DMS153 treated with DMSO at 0.1 percent for 48 hours (cell line): ENCODE results near the gene PCDHB5.
"Not testable (repeated sequence)": the region's sequence is repeated elsewhere in the genome, so short reads cannot be mapped to it uniquely, and the experiment has no call there.

Experiments used
- DNase-seq: peaks from one replicate; lab custom pipeline; 2025; ENCODE audit not compliant: unreplicated experiment; lab: John Stamatoyannopoulos, UW

The PCDHB5 gene

DNA sequence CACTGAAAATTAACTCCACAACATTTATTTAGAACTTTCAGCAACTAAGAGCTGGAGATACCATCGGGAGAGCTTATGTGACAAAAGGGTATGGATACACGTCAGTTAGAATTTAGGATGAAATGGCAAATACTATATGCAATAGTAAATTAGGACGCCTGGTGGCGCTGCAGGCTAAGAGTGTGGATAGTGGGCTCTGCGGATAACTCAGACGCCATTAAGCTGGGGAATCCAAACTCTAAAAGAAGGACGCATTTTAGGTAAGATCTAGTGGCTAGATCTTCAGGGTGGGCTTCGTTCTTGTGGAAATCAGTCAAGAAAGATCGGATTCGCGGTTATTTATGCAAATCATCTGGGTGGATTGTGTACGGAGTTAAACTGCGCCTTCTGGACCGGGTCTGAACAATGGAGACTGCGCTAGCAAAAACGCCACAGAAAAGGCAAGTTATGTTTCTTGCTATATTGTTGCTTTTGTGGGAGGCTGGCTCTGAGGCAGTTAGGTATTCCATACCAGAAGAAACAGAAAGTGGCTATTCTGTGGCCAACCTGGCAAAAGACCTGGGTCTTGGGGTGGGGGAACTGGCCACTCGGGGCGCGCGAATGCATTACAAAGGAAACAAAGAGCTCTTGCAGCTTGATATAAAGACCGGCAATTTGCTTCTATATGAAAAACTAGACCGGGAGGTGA lies at the start of gene PCDHB5:
Gene PCDHB5 (plus strand): TSS at position 177 of the 688 bp plus-strand sequence. CDS start 229 bp downstream, at position 406.
- no peak for DNase-seq

- no peak for DNase-seq
Observed at GRCh38 chr5:141094481-141095262, 40.3 kb upstream of the PCDHB5 start, which contains the start of gene PCDHB2. Gene PCDHB2, plus strand, starts transcription at chr5:141094615. Its CDS starts 176 bp downstream, at chr5:141094791.

- DNase-seq: no peak
Observed at GRCh38 chr5:141095263-141095641, 39.8 kb upstream of the PCDHB5 start.

DNA sequence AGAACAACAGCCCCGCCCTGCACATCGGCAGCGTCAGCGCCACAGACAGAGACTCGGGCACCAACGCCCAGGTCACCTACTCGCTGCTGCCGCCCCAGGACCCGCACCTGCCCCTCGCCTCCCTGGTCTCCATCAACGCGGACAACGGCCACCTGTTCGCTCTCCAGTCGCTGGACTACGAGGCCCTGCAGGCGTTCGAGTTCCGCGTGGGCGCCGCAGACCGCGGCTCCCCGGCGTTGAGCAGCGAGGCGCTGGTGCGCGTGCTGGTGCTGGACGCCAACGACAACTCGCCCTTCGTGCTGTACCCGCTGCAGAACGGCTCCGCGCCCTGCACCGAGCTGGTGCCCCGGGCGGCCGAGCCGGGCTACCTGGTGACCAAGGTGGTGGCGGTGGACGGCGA lies 38.8 kb upstream of the PCDHB5 start:
- not testable (repeated sequence) for DNase-seq

DNA sequence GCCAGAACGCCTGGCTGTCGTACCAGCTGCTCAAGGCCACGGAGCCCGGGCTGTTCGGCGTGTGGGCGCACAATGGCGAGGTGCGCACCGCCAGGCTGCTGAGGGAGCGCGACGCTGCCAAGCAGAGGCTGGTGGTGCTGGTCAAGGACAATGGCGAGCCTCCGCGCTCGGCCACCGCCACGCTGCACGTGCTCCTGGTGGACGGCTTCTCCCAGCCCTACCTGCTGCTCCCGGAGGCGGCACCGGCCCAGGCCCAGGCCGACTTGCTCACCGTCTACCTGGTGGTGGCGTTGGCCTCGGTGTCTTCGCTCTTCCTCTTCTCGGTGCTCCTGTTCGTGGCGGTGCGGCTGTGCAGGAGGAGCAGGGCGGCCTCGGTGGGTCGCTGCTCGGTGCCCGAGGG lies 38.4 kb upstream of the PCDHB5 start:
- DNase-seq: not testable (repeated sequence)

DNA sequence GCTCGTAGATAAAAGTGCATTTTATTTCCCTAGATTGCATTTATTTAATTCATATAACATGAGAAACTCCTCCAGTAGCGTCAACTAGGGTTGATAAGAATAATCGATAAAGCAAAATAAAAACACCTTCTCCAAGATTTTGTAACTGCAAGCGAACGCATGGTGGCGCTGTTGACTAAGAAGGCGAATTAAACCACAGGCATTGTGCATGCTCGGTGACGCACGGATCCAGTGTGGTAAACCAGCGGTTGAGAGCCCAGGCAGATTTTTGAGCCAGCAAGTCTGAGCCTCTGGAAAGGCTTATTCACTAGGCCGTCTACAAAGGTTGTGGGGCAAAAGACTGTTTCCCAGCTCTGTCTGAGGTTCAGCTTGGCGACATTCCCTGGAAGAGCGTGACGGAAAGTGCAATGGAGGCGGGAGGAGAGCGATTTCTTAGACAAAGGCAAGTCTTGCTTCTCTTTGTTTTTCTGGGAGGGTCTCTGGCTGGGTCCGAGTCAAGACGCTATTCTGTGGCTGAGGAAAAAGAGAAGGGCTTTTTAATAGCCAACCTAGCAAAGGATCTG lies 34.7 kb upstream of the PCDHB5 start, which contains the start of gene PCDHB3:
Gene PCDHB3 (plus strand): TSS at position 231 of the 563 bp plus-strand sequence. CDS start 177 bp downstream, at position 408.
- DNase-seq: peak; percentile 45

DNA sequence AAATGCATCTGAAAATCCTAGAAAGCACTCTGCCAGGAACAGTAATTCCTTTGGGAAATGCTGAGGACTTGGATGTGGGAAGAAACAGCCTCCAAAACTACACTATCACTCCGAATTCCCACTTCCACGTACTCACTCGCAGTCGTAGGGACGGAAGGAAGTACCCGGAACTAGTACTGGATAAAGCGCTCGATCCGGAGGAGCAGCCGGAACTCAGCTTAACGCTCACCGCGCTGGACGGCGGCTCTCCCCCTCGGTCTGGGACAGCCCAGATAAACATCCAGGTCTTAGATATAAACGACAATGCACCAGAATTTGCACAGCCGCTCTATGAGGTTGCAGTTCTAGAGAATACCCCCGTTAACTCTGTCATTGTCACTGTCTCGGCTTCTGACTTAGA lies 33.9 kb upstream of the PCDHB5 start:
- no peak for DNase-seq

GRCh38 chr5:141102070-141102469 lies 32.9 kb upstream of the PCDHB5 start:
- DNase-seq: not testable (repeated sequence)

GRCh38 chr5:141102471-141102870 lies 32.5 kb upstream of the PCDHB5 start:
- DNase-seq: not testable (repeated sequence)

- DNase-seq: no peak
Observed at GRCh38 chr5:141105350-141105749, 29.7 kb upstream of the PCDHB5 start.

GRCh38 chr5:141119250-141119649 lies 15.8 kb upstream of the PCDHB5 start:
- DNase-seq: no peak

DNA sequence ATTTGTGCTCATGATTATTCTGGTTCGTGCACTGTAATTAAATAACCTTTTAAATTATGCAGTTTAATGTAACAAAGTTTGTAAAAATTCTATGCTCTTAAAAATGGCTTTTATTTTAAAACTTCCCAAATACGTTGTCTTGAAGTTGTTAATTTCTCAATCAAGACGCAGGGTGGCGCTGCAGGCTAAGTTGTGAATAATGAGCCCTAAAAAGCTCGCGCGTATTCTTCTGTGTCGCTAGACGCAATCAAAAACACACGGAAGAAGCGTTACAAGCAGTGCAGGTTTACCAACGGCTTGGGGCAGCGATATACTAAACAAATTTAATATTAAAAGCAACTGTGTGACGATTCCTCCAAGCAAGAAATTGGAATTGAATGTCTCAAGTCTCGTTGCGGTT lies 13.4 kb upstream of the PCDHB5 start, which contains the start of gene PCDHB4:
Gene PCDHB4 (plus strand): TSS at position 256 of the 400 bp plus-strand sequence. CDS start 181 bp downstream, outside the sequence.
- DNase-seq: no peak

GRCh38 chr5:141121985-141122384 lies 13.0 kb upstream of the PCDHB5 start:
- no peak for DNase-seq

GRCh38 chr5:141123396-141124135 lies 11.4 kb upstream of the PCDHB5 start:
- not testable (repeated sequence) for DNase-seq

DNA sequence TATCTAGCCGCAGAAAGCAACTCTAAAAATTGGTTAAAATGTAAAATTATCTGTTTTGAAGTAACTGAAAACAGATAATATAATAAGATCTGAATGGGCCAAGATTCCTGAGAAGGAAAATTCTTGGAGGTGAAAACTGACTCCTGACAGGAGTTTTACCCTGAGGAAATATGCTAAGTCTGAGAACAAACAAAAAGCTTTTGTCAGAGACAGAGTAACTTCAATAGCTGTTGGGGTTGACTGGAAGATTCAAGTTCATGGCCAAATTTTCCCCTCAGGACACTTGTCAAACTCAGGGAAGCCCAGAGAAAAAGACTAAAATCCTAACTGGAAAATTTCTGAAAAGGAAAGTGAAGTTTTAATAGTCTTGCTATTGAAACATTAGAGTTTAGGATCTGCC lies 7.7 kb upstream of the PCDHB5 start:
- no peak for DNase-seq

GRCh38 chr5:141135718-141136266 lies 786 bp downstream of the PCDHB5 start:
- DNase-seq: no peak

GRCh38 chr5:141137346-141137745 lies 2.3 kb downstream of the PCDHB5 start:
- not testable (repeated sequence) for DNase-seq

GRCh38 chr5:141149812-141150211 lies 14.8 kb downstream of the PCDHB5 start, which contains the start of gene PCDHB6:
Gene PCDHB6, plus strand, starts transcription at chr5:141150057. Its CDS starts 201 bp downstream, at chr5:141150258.
- no peak for DNase-seq

- no peak for DNase-seq
Observed at GRCh38 chr5:141150224-141150992, 15.4 kb downstream of the PCDHB5 start.

DNA sequence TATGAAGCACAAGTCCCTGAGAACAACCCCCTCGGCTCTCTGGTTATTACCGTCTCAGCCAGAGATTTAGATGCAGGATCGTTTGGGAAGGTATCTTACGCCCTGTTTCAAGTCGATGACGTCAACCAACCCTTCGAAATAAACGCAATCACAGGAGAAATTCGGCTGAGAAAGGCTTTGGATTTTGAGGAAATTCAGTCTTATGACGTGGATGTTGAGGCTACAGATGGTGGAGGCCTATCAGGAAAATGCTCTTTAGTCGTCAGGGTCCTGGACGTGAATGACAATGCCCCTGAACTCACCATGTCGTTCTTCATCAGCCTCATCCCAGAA lies 16.0 kb downstream of the PCDHB5 start:
- DNase-seq: no peak
